HepG2 (cell line): ENCODE measurements around the gene TTC32. TPM values are rescaled to one million over a fixed set of nuclear protein-coding genes. Genes with fewer than 3 reads are reported as not detected.

Experiments
- BRCA1 ChIP-seq: sonication (generic); formaldehyde crosslinking; IDR thresholded peaks from 2 replicates; pipeline ENCODE4 v1.4.0; 2020; ENCODE audit warnings: missing genetic modification reagents
- CC2D1A ChIP-seq: sonication (generic); formaldehyde crosslinking; IDR thresholded peaks from 2 replicates; pipeline ENCODE4 v1.8.1; 2023; ENCODE audit warnings: mild to moderate bottlenecking, missing genetic modification reagents
- DPF2 ChIP-seq: sonication (generic); formaldehyde crosslinking; IDR thresholded peaks from 2 replicates; pipeline ENCODE4 v1.4.0; 2020; ENCODE audit warnings: mild to moderate bottlenecking, low read depth, missing genetic modification reagents, borderline replicate concordance
- FOXM1 ChIP-seq: sonication (generic); formaldehyde crosslinking; IDR thresholded peaks from 2 replicates; pipeline ENCODE4 v1.5.0; 2020; ENCODE audit warnings: missing genetic modification reagents
- KDM5B ChIP-seq: sonication (generic); formaldehyde crosslinking; IDR thresholded peaks from 2 replicates; pipeline ENCODE4 v1.4.0; 2020; ENCODE audit warnings: missing genetic modification reagents, mild to moderate bottlenecking, borderline replicate concordance
- NFYC ChIP-seq: IDR thresholded peaks from 2 replicates; pipeline ENCODE4 v1.6.1; 2016; ENCODE audit warnings: missing genetic modification reagents, missing compliant biosample characterization
- NKX3-1 ChIP-seq: sonication (generic); formaldehyde crosslinking; IDR thresholded peaks from 2 replicates; pipeline ENCODE4 v1.5.0; 2020; ENCODE audit warnings: missing genetic modification reagents
- NONO ChIP-seq, 2 experiments: fragments of 450-650 bp in 1 of 2; sonication (generic) in 1 of 2; formaldehyde crosslinking in 1 of 2; IDR thresholded peaks in 1 of 2; conservative IDR thresholded peaks in 1 of 2; 2 replicates each; pipeline versions ENCODE4 v1.6.1 to v1.8.0; 2017 to 2022; ENCODE audit warnings: mild to moderate bottlenecking in 1 of 2, missing genetic modification reagents in 1 of 2, moderate library complexity in 1 of 2
- PHF8 ChIP-seq: sonication (generic); formaldehyde crosslinking; IDR thresholded peaks from 2 replicates; pipeline ENCODE4 v1.5.0; 2020; ENCODE audit warnings: missing genetic modification reagents
- PRPF4 ChIP-seq: fragments of 200-400 bp; formaldehyde crosslinking; IDR thresholded peaks from 2 replicates; pipeline ENCODE4 v1.6.1; 2016; ENCODE audit warnings: low read length, low read depth; ENCODE audit not compliant: poor library complexity, severe bottlenecking
- SP1 ChIP-seq, 2 experiments: fragments of 450-650 bp in 1 of 2; sonication (generic) in 1 of 2; formaldehyde crosslinking in 1 of 2; IDR thresholded peaks; 2 replicates each; pipeline versions ENCODE4 v1.4.0 to v1.6.1; 2016 to 2020; ENCODE audit warnings: missing genetic modification reagents in 1 of 2
- SRY ChIP-seq: sonication (generic); formaldehyde crosslinking; IDR thresholded peaks from 2 replicates; pipeline ENCODE4 v1.8.0; 2022; ENCODE audit warnings: mild to moderate bottlenecking, missing genetic modification reagents
- ZBTB1 ChIP-seq: sonication (generic); formaldehyde crosslinking; IDR thresholded peaks from 2 replicates; pipeline ENCODE4 v1.4.0; 2020; ENCODE audit warnings: missing genetic modification reagents, borderline replicate concordance
- ZBTB20 ChIP-seq: sonication (generic); formaldehyde crosslinking; IDR thresholded peaks from 2 replicates; pipeline ENCODE4 v1.8.1; 2023; ENCODE audit warnings: missing genetic modification reagents, low read depth, mild to moderate bottlenecking, borderline replicate concordance
- ZNF24 ChIP-seq: fragments of 450-650 bp; IDR thresholded peaks from 2 replicates; pipeline ENCODE4 v1.6.1; 2017; ENCODE audit warnings: antibody characterized with exemption, mild to moderate bottlenecking
- ZNF337 ChIP-seq: sonication (generic); formaldehyde crosslinking; IDR thresholded peaks from 2 replicates; pipeline ENCODE4 v1.5.1; 2020; ENCODE audit warnings: missing genetic modification reagents, low read depth, mild to moderate bottlenecking, borderline replicate concordance
- ZNF510 ChIP-seq: sonication (generic); formaldehyde crosslinking; IDR thresholded peaks from 2 replicates; pipeline ENCODE4 v1.4.0; 2020; ENCODE audit warnings: low read depth, mild to moderate bottlenecking, missing genetic modification reagents
- ZNF775 ChIP-seq: sonication (generic); formaldehyde crosslinking; IDR thresholded peaks from 2 replicates; pipeline ENCODE4 v1.4.0; 2020; ENCODE audit warnings: missing genetic modification reagents, mild to moderate bottlenecking, moderate library complexity, borderline replicate concordance
- polyA plus RNA-seq, 8 experiments: library from polyadenylated mRNA; depleted of rRNA in 3 of 8; stranded (reverse) in 7 of 8; unstranded in 1 of 8; fragments of >200 nt; fragmentation: Illumina TruSeq in 4 of 8; extraction: Trizol in 4 of 8; gene quantifications; 2 replicates each; pipeline versions ENCODE4 v1.2.1 to v1.2.3, GENCODE V29; 2011 to 2016; ENCODE audit warnings: low read depth in 4 of 8, missing spikeins in 1 of 8, mixed read lengths in 1 of 8; ENCODE audit not compliant: insufficient read depth in 1 of 8
- total RNA-seq, 5 experiments: library from RNA; depleted of rRNA; stranded (reverse); fragments of >200 nt; fragmentation: Illumina TruSeq; extraction: Trizol; gene quantifications; 2 replicates each; pipeline ENCODE4 v1.2.3, GENCODE V29; 2016; ENCODE audit warnings: low read depth in 1 of 5
- TF ChIP-seq, protein P1 (sequence below): sonication (generic); formaldehyde crosslinking; IDR thresholded peaks from 2 replicates; pipeline ENCODE4 v1.5.0; 2020; ENCODE audit warnings: missing genetic modification reagents
- TF ChIP-seq, protein P2 (sequence below): sonication (generic); formaldehyde crosslinking; IDR thresholded peaks from 2 replicates; pipeline ENCODE4 v1.5.0; 2020; ENCODE audit warnings: missing genetic modification reagents
- TF ChIP-seq, protein P3 (sequence below): sonication (generic); formaldehyde crosslinking; IDR thresholded peaks from 2 replicates; pipeline ENCODE4 v1.4.0; 2020; ENCODE audit warnings: missing genetic modification reagents
- TF ChIP-seq, protein P4 (sequence below): sonication (generic); formaldehyde crosslinking; IDR thresholded peaks from 2 replicates; pipeline ENCODE4 v1.8.0; 2022; ENCODE audit warnings: mild to moderate bottlenecking, missing genetic modification reagents; ENCODE audit not compliant: insufficient replicate concordance
- TF ChIP-seq, protein P5 (sequence below): sonication (generic); formaldehyde crosslinking; IDR thresholded peaks from 2 replicates; pipeline ENCODE4 v1.8.0; 2022; ENCODE audit warnings: missing genetic modification reagents, mild to moderate bottlenecking, borderline replicate concordance

The TTC32 gene
- total and polyA plus RNA-seq, 2 of the 13 experiments (the other 11 are each of a cell fraction or from before 2014, with no cell fraction given) = 21.6 to 38.3 TPM

DNA sequence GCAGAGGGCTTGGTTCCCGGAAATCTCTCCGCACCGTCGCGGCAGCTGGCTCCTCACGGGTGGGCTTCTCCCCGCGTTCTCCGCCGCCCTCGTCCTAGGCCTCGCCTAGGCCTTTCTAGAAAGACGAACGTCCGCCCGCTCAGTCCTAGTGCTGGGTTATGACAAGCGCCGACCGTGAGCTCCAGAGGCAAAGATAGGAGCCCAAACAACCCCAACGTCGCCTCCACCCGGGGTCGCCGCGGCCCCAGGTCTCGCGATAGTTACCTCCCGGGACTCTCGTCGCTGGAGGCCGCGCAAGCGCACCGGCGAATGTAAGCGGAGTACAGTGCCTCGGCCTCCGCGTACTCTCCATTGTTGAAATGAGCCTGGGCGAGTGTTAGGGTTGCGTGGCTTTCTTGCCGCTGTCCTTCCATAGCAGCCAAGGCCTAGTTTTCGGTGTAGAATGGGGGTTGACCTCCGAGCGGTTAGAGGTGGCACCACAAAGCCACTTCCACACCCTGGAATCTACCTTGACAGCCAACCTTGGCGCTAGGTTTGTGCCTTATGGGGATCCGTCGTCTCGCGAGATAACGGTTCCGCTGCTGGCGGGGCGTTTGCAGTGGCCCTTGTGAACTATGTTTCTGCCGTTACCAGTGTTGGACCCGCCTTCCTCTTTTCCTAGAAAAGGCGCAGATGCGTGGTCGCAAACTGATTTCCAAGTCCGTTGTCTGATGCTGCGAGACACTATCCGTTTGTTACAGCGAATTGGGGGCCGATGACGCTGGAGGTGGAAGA lies at the start of gene TTC32 (continued):
- peak; percentile 90 for TF ChIP-seq SRY (CRISPR knock-in tag)
- peak; percentile 99 for TF ChIP-seq PHF8 (CRISPR knock-in tag)
- TF ChIP-seq, protein P1, sequence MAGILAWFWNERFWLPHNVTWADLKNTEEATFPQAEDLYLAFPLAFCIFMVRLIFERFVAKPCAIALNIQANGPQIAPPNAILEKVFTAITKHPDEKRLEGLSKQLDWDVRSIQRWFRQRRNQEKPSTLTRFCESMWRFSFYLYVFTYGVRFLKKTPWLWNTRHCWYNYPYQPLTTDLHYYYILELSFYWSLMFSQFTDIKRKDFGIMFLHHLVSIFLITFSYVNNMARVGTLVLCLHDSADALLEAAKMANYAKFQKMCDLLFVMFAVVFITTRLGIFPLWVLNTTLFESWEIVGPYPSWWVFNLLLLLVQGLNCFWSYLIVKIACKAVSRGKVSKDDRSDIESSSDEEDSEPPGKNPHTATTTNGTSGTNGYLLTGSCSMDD = 0 out of 2 replicates have a peak, but pooled peaks have one; percentile 65
- TF ChIP-seq PRPF4 = no peak
- peak; percentile 95; the same call in 1 of the 2 replicates for TF ChIP-seq ZNF337 (CRISPR knock-in tag)
- TF ChIP-seq NONO (IDR thresholded peaks at IDR 0.05) = no peak
- TF ChIP-seq NONO (CRISPR knock-in tag; conservative IDR thresholded peaks at IDR 0.05) = peak; percentile 97
- TF ChIP-seq, protein P2, sequence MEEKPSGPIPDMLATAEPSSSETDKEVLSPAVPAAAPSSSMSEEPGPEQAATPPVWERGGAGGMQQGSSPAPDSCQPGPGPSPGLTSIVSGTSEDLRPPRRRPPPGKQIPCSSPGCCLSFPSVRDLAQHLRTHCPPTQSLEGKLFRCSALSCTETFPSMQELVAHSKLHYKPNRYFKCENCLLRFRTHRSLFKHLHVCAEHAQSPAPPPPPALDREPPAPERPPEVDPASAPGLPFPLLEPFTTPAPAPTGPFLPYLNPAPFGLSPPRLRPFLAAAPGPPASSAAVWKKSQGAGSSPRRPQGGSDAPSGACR (CRISPR knock-in tag) = peak; percentile 93; the same call in 1 of the 2 replicates
- TF ChIP-seq ZBTB20 = 0 out of 2 replicates have a peak, but pooled peaks have one; percentile 79
- peak; percentile 95 for TF ChIP-seq KDM5B (CRISPR knock-in tag)
- peak; percentile 98; the same call in 1 of the 2 replicates for TF ChIP-seq ZNF510
- TF ChIP-seq, protein P3, sequence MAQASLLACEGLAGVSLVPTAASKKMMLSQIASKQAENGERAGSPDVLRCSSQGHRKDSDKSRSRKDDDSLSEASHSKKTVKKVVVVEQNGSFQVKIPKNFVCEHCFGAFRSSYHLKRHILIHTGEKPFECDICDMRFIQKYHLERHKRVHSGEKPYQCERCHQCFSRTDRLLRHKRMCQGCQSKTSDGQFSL (CRISPR knock-in tag) = peak; percentile 10
- TF ChIP-seq SP1 (IDR thresholded peaks at IDR 0.05) = peak; percentile 65; the same call in 1 of the 2 replicates
- TF ChIP-seq SP1 (CRISPR knock-in tag; IDR thresholded peaks at IDR 0.05) = peak; percentile 57; the same call in 1 of the 2 replicates
- 0 out of 2 replicates have a peak, but pooled peaks have one; percentile 53 for TF ChIP-seq ZNF24
- no peak; the same call in 1 of the 2 replicates for TF ChIP-seq DPF2 (CRISPR knock-in tag)
- TF ChIP-seq, protein P4, sequence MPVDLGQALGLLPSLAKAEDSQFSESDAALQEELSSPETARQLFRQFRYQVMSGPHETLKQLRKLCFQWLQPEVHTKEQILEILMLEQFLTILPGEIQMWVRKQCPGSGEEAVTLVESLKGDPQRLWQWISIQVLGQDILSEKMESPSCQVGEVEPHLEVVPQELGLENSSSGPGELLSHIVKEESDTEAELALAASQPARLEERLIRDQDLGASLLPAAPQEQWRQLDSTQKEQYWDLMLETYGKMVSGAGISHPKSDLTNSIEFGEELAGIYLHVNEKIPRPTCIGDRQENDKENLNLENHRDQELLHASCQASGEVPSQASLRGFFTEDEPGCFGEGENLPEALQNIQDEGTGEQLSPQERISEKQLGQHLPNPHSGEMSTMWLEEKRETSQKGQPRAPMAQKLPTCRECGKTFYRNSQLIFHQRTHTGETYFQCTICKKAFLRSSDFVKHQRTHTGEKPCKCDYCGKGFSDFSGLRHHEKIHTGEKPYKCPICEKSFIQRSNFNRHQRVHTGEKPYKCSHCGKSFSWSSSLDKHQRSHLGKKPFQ = peak; percentile 58
- TF ChIP-seq BRCA1 (CRISPR knock-in tag) = peak; percentile 88; the same call in 1 of the 2 replicates
- TF ChIP-seq CC2D1A (CRISPR knock-in tag) = peak; percentile 82
- TF ChIP-seq ZNF775 (CRISPR knock-in tag) = no peak; the same call in 1 of the 2 replicates
- peak; percentile 85; the same call in 1 of the 2 replicates for TF ChIP-seq FOXM1 (CRISPR knock-in tag)
- no peak; the same call in none of the 2 replicates for TF ChIP-seq NFYC
- peak; percentile 98 for TF ChIP-seq NKX3-1
- TF ChIP-seq, protein P5, sequence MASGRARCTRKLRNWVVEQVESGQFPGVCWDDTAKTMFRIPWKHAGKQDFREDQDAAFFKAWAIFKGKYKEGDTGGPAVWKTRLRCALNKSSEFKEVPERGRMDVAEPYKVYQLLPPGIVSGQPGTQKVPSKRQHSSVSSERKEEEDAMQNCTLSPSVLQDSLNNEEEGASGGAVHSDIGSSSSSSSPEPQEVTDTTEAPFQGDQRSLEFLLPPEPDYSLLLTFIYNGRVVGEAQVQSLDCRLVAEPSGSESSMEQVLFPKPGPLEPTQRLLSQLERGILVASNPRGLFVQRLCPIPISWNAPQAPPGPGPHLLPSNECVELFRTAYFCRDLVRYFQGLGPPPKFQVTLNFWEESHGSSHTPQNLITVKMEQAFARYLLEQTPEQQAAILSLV (CRISPR knock-in tag) = peak; percentile 81; the same call in 1 of the 2 replicates
- TF ChIP-seq ZBTB1 (CRISPR knock-in tag) = no peak
